Stomach (tissue), 9 donors: Measurements from ENCODE around the gene STAC2. TPM values are rescaled to one million over a fixed set of nuclear protein-coding genes. Genes with fewer than 3 reads are reported as not detected.

Experiments
- DNase-seq, 2 donors: peaks; one replicate each; pipeline versions ENCODE4 v3.0.0 to v3.0.0-alpha.2; 2013 to 2019
- H3K27ac ChIP-seq, 5 donors: fragments of 200-600 bp in 4 of 5; sonication (generic) in 4 of 5; one replicate each; pipeline ENCODE4 v1.5.1; 2013 to 2019; ENCODE audit warnings: mild to moderate bottlenecking in 1 of 5, moderate library complexity in 1 of 5
- H3K27me3 ChIP-seq, 3 donors: fragments of 200-600 bp; sonication (generic); one replicate each; pipeline ENCODE4 v1.5.1; 2017 to 2019; ENCODE audit warnings: mixed run types in 1 of 3
- H3K36me3 ChIP-seq, 4 donors: fragments of 200-600 bp; sonication (generic); 1 replicate in 3 of 4; 2 replicates in 1 of 4; pipeline ENCODE4 v1.5.1; 2016 to 2019
- H3K4me1 ChIP-seq, 4 donors: fragments of 200-600 bp; sonication (generic); one replicate each; pipeline ENCODE4 v1.5.1; 2016 to 2019
- H3K4me3 ChIP-seq, 4 donors: fragments of 200-600 bp; sonication (generic) in 3 of 4; one replicate each; pipeline ENCODE4 v1.5.1; 2016 to 2019; ENCODE audit warnings: mild to moderate bottlenecking in 1 of 4
- H3K9me3 ChIP-seq, 4 donors: fragments of 200-600 bp; sonication (generic); one replicate each; pipeline ENCODE4 v1.5.1; 2016 to 2019
- EP300 ChIP-seq: sonication (generic); formaldehyde crosslinking; IDR thresholded peaks from one replicate; pipeline ENCODE4 v1.6.1; 2017; ENCODE audit warnings: antibody characterized with exemption
- POLR2A ChIP-seq, 4 donors: fragments of 450-650 bp; IDR thresholded peaks; one replicate each; pipeline ENCODE4 v1.6.1; 2016; ENCODE audit warnings: antibody characterized with exemption in 4 of 4, control low read depth in 2 of 4, mild to moderate bottlenecking in 1 of 4, moderate library complexity in 1 of 4
- POLR2AphosphoS5 ChIP-seq, 3 donors: sonication (generic); formaldehyde crosslinking; IDR thresholded peaks; one replicate each; pipeline ENCODE4 v1.6.1; 2016; ENCODE audit warnings: antibody characterized with exemption in 3 of 3
- WGBS, 5 donors: extraction: QIAGEN DNeasy Blood & Tissue Kit in 3 of 5; methylation state at CpG; one replicate each; pipeline versions ENCODE4 v1.1.5 to v1.1.7; 2013 to 2018; 5-methylcytosine and 5-hydroxymethylcytosine counted together
- intact Hi-C: fragments of 100-400 bp; cut with DNase I; formaldehyde crosslinking; loops from one replicate; pipeline ENCODE4 v1.15.1; 2023; ENCODE audit warnings: low total_unique reads
- polyA plus RNA-seq, 3 donors: library from polyadenylated mRNA; stranded (reverse); fragments of 200-250 nt; gene quantifications; one replicate each; pipeline ENCODE4 v1.2.3, GENCODE V29; 2013
- total RNA-seq, 5 donors: library from RNA; depleted of rRNA; stranded (reverse); fragments of >200 nt; gene quantifications; one replicate each; pipeline versions ENCODE4 v1.1.0 to v1.2.3, GENCODE V29; 2014 to 2016
- TF ChIP-seq, protein P1 (sequence below), 7 experiments: fragments of 450-650 bp in 4 of 7; fragments of 200-600 bp in 3 of 7; sonication (generic) in 3 of 7; IDR thresholded peaks; one replicate each; pipeline ENCODE4 v1.5.1; 2016 to 2019; ENCODE audit warnings: antibody characterized with exemption in 7 of 7, control low read depth in 2 of 7, mild to moderate bottlenecking in 1 of 7
- donor health status: healthy with polysubstance abuse.
- donor health status: Bipolar disorder and iron deficiency.
- donor health status: healthy.

The STAC2 gene
- total and polyA plus RNA-seq, 8 donors = under 0.01 to 0.20 (median 0.15) TPM; not detected in 5

DNA sequence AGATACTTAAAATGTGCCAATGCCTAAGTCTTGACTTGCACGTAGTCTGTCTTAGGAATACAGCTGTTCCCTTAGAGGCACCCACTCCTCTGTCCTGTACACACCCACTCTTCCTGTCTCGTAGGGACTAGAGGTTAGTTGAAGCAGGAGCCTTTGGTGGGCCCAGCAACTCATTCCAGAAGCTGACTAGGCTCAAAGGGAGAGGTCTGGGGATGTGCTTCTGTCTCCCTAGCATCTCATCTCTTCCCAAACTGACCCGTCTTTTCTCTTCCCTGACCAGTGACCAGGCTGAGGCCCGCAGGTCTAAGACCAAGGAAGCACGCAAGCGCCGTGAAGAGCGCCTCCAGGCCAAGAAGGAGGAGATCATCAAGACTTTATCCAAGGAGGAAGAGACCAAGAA lies 21.5 kb downstream of the STAC2 start:
- no peaks in the 10 kb centered on the region for H3K9me3 ChIP-seq
- DNase-seq = no peak
- WGBS, 5 donors = 82 to 92% (median 87%) methylated on average over 8 of the region's 8 CpGs
- TF ChIP-seq POLR2A (IDR thresholded peaks at IDR 0.05) = no peak
- TF ChIP-seq POLR2AphosphoS5 (IDR thresholded peaks at IDR 0.05) = no peak
- TF ChIP-seq, protein P1, sequence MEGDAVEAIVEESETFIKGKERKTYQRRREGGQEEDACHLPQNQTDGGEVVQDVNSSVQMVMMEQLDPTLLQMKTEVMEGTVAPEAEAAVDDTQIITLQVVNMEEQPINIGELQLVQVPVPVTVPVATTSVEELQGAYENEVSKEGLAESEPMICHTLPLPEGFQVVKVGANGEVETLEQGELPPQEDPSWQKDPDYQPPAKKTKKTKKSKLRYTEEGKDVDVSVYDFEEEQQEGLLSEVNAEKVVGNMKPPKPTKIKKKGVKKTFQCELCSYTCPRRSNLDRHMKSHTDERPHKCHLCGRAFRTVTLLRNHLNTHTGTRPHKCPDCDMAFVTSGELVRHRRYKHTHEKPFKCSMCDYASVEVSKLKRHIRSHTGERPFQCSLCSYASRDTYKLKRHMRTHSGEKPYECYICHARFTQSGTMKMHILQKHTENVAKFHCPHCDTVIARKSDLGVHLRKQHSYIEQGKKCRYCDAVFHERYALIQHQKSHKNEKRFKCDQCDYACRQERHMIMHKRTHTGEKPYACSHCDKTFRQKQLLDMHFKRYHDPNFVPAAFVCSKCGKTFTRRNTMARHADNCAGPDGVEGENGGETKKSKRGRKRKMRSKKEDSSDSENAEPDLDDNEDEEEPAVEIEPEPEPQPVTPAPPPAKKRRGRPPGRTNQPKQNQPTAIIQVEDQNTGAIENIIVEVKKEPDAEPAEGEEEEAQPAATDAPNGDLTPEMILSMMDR (IDR thresholded peaks at IDR 0.05) = no peak
- TF ChIP-seq EP300 = no peak
- intact Hi-C loops = no loop called here
- H3K27ac ChIP-seq = no peak overlapping the region
- peaks cover 40 to 43% (median 41%) of the 10 kb centered on the region in 4 donors for H3K36me3 ChIP-seq
- no peak overlapping the region for H3K4me3 ChIP-seq
- H3K27me3 ChIP-seq = peaks cover 0 to 2% (median 0%) of the 10 kb centered on the region in 3 donors
- H3K4me1 ChIP-seq = peaks cover 17 to 43% (median 30%) of the 10 kb centered on the region in 4 donors

DNA sequence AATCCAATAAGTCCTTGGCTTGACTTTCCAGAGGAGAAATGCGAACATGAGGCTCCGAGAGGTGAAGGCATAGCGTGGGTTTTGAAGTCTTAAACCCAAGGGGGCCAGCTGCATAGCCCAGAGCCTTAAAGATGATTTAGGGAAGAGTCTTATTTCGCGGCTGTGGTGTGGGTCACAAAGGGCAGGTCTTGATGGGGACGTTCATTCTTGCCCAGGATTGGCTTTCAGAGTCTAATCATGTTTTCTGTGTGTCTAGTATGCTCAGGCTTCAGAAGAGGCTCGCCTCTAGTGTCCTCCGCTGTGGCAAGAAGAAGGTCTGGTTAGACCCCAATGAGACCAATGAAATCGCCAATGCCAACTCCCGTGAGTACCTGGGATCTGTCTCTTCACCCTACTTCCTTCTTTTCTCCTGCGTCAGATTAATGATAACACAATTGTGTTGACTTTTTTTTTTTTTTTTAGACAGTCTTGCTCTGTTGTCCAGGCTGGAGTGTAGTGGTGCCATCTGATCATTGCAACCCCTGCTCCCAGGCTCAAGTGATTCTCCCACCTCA lies 24.7 kb downstream of the STAC2 start:
- peaks cover 40 to 43% (median 41%) of the 10 kb centered on the region in 4 donors for H3K36me3 ChIP-seq
- H3K4me1 ChIP-seq = peaks cover 32 to 61% (median 49%) of the 10 kb centered on the region in 4 donors
- TF ChIP-seq EP300 = no peak
- TF ChIP-seq, protein P1 (IDR thresholded peaks at IDR 0.05) = no peak
- no peak for TF ChIP-seq POLR2A (IDR thresholded peaks at IDR 0.05)
- no peak for TF ChIP-seq POLR2AphosphoS5 (IDR thresholded peaks at IDR 0.05)
- DNase-seq = no peak
- H3K27ac ChIP-seq = peak overlapping the region in 4 of 5 donors; percentile 94 to 97 (median 96)
- H3K4me3 ChIP-seq = peak overlapping the region; percentile 82 to 92 (median 87)
- H3K9me3 ChIP-seq = no peaks in the 10 kb centered on the region
- 16 to 37% (median 27%) methylated on average over 11 of the region's 11 CpGs for WGBS, 5 donors
- intact Hi-C loops = no loop called here
- H3K27me3 ChIP-seq = no peaks in the 10 kb centered on the region

DNA sequence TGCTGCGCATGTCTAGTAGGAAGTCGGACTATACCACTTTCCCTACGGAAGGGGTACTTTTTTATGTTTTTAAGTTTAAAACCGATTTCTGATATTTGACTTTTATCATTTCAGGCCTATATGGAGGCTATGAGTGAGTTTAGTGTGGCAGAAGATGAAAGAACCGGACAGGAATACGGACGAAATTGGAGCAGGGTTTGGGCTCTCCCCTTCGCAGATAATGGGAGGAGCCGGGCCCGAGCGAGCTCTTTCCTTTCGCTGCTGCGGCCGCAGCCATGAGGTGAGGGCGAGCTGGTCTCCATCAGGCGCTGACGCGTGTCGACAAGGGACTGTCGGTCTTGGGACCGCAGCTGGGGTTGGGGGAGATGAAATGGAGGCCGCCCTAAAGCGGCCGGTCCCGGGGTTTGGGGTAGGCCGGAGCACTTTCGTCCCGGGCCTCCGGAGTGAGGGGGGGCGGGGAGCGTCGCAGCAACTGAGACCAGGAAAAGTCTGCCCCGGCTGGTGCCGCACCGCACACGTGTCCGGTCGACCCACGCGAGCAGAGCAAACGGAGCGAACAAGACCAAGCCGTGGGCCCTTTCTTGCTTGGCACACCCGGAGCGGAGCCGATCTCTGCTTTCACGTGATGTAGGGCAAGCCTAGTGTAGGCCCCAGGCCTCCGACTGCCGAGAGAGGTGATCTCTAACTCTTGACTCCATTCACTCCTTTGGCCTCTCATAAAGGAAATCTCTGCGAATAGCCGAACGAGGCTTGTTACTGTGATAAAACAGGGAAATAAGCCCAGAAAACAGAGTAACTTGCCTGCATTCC lies 25.5 kb downstream of the STAC2 start, which contains the start of gene RPL19:
RPL19 (plus strand) TSS at position 214 of the 810 bp plus-strand sequence; CDS start at position 276, 62 bp downstream.
- Histone ChIP-seq H3K27me3 (no peaks in the 10 kb centered on the region), H3K4me1 (peaks cover 38 to 69% (median 57%) of the 10 kb centered on the region in 4 donors), H3K9me3 (no peaks in the 10 kb centered on the region), H3K4me3 (peak within 1 kb of the TSS; percentile 82 to 92 (median 87)), H3K36me3 (peaks cover 40 to 42% (median 41%) of the 10 kb centered on the region in 4 donors), H3K27ac (peak within 1 kb of the TSS; percentile 94 to 97 (median 96))
- peak in 2 of 3 donors; percentile 72 to 76 for TF ChIP-seq POLR2AphosphoS5 (IDR thresholded peaks at IDR 0.05)
- TF ChIP-seq, protein P1 (IDR thresholded peaks at IDR 0.05) = no peak
- peak in 1 of 2 donors; percentile 81 for DNase-seq
- intact Hi-C loops = no loop called here
- WGBS, 5 donors = 0 to 1% (median 1%) methylated on average over 19 to 52 of the region's 52 CpGs

DNA sequence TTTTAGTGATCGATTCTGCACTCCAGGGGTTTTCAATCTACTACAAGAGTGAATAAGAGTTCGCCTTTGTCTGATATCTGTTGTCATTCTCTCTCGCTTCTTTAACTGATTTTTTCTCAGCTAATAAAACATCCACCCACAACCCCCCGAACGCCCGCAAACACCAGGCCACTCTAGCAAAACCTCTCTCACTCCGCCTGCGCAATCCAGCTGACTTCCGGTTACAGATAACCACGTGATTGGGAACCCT lies 26.0 kb downstream of the STAC2 start:
- intact Hi-C loops = no loop called here
- peak overlapping the region; percentile 82 to 92 (median 87) for H3K4me3 ChIP-seq
- peak overlapping the region; percentile 94 to 97 (median 96) for H3K27ac ChIP-seq
- TF ChIP-seq, protein P1 (IDR thresholded peaks at IDR 0.05) = no peak
- no peak for TF ChIP-seq POLR2A (IDR thresholded peaks at IDR 0.05)
- TF ChIP-seq POLR2AphosphoS5 (IDR thresholded peaks at IDR 0.05) = peak in 2 of 3 donors; percentile 78 to 87
- H3K27me3 ChIP-seq = no peaks in the 10 kb centered on the region
- no peaks in the 10 kb centered on the region for H3K9me3 ChIP-seq
- peaks cover 34 to 37% (median 35%) of the 10 kb centered on the region in 4 donors for H3K36me3 ChIP-seq
- DNase-seq = peak; percentile 91 to 97
- peaks cover 38 to 74% (median 61%) of the 10 kb centered on the region in 4 donors for H3K4me1 ChIP-seq
- WGBS, 5 donors = 0 to 1% (median 0%) methylated on average over 10 of the region's 10 CpGs
